Subcutaneous adipose tissue (tissue), 4 donors: ENCODE measurements around the gene PTPRG. TPM values are rescaled to one million over a fixed set of nuclear protein-coding genes. Genes with fewer than 3 reads are reported as not detected.

Experiments used
- CTCF ChIP-seq: fragments of 450-650 bp; IDR thresholded peaks from one replicate; pipeline ENCODE4 v1.5.1; 2016; ENCODE audit warnings: low read depth, mild to moderate bottlenecking, control low read depth, antibody characterized with exemption, moderate library complexity
- total RNA-seq, 4 donors: library from RNA; depleted of rRNA; stranded (reverse); fragments of >200 nt; gene quantifications; one replicate each; pipeline ENCODE4 v1.1.0, GENCODE V29; 2016

Gene PTPRG
- total RNA-seq, 4 donors from 2014 or later, result 115 to 164 (median 159) TPM

- TF ChIP-seq CTCF, result no peak
Measured at GRCh38 chr3:61645148-61645547, 83.8 kb downstream of the PTPRG start.

- TF ChIP-seq CTCF, result no peak
Measured at GRCh38 chr3:61646360-61646759, 85.0 kb downstream of the PTPRG start.

GRCh38 chr3:61646851-61647525 lies 85.6 kb downstream of the PTPRG start:
- TF ChIP-seq CTCF, result no peak

GRCh38 chr3:61648481-61648880 lies 87.1 kb downstream of the PTPRG start:
- no peak for TF ChIP-seq CTCF

- no peak for TF ChIP-seq CTCF
Measured at GRCh38 chr3:61649381-61650170, 88.2 kb downstream of the PTPRG start.

GRCh38 chr3:61650276-61650675 lies 88.9 kb downstream of the PTPRG start:
- TF ChIP-seq CTCF, result no peak

GRCh38 chr3:61650719-61651410 lies 89.5 kb downstream of the PTPRG start:
- TF ChIP-seq CTCF, result no peak
